HG03103 (cell line): ENCODE data around the gene CCDC170.

Source experiments
- ATAC-seq: cut with Tn5 transposase; IDR thresholded peaks from one replicate; pipeline ENCODE4 v1.9.1; 2021; ENCODE audit warnings: low read depth; ENCODE audit not compliant: unreplicated experiment

CCDC170 gene

DNA sequence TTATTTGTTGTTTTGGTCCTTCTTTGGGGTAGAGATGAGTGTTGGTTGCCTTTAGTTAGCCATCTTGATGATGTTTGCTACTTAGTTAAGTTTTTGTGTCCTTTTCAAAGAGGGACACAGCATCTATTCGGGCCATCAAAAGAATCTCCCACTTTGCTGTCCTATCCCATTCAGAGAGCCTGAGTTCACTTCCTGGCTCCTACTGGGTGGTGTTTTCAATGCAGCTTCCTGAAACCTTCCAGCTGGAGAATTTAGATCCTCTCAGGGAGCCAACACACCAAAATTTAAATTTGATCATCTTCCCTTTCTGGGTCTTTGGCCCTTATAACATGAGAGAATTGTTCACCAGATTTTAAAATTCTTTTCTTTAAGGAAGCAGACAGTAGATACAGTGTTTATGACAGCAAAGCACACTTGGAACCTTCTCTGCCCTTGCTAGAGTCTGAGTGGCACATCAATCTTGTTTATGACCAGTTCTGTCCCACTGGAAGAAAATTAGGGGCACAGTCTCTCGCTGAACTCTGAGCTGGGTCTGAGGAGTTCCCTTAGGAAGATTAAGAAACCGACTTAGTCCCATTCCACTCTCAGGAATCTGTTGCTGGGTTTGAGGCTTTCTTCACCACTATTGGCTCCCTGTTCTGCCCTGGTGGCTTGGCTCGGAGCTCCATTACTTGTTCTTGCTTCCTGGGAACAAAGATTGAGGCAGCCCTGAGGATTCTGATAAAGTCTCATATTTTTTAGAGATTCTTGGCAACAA, 115.5 kb downstream of the CCDC170 start:
- ATAC-seq, result no peak

DNA sequence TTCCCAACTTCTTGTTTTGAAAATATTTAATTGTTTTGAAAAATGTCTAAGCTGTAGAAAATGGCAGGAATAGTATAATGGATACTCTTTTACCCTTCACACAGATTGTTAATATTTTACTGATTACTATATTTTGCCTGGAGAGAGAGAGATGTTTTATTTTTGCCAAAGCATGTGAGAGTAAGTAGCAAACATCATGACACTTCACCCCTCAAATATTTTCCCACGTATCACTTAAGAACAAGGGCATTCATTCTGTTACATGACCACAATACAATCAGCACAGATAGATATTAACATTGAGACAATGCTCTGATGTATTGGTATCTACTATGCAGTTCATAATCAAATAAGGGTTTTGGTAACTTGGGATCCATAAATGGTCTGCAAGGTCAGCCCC, 116.5 kb downstream of the CCDC170 start:
- ATAC-seq, result no peak

DNA sequence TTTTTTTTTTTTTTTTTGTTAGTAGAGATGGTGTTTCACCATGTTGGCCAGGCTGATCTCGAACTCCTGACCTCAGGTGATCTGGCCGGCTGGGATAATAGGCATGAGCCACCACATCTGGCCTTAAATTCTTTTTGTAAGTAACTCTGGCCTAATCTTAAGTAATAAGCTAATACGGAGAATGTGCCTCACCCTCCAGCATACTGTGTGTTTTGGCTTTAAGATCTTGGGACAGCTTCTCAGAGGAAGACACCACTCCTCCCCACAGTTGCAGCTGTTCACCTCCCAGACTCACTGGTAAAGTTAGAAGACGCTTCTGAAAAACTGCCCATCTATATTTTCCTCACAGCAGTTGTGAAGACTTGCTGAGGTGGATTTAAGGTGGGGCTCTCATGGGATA, 120.8 kb downstream of the CCDC170 start:
- no peak for ATAC-seq

DNA sequence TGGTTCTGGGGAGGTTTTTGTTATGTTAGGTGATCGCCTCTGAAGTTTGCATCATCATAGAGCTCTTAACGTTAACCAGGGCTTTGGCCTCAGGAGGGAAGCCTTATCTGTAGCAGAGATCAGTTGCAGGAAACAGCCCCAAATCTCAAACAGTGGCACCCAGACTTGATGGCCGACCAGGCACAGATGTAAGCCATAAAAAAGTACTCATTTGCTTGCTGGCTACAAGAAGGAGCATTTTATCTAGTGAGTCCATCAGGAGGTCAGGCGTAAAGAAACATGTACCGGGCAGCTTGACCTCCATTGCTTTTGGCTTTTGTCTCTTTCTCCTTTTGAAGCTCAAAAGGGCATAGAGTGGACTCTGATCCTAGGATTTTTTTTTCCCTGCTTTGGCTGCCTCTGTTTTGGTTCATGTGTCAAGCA, 122.3 kb downstream of the CCDC170 start:
- no peak for ATAC-seq

DNA sequence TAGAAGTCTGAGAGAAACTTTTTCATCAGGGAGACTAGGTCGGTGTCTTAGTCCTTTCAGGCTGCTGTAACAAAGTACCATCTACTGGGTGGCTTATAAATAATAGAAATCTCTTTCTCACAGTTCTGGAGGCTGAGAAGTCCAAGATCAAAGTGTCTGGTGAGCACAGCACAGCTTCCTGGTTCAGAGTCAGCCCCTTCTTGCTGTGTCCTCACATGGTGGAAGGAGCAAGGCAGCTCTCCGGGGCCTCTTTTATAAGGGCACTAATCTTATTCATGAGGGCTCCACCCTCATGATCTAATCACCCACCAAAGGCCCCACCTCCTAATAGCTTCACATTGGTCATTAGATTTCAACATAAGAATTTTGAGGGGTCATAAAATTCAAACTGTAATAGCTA, 122.8 kb downstream of the CCDC170 start:
- no peak for ATAC-seq

DNA sequence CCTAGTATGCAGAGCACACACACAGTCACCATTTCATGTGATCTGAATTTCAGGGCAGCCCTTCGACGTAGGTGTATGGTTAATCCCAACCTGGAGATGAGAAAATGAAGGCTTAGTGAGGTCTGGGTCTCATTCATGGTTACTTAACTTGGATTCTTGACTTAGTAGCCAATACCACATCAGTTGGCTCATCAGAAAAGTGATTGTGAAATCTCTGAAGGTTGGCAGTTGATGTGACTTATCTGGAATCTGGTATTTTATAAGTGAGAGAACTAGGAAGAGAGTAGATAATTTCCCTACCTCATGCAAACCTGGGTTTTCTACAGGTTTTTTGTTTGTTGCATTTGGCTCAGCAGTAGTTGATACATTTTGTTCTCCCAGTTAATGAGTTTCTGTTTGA, 123.7 kb downstream of the CCDC170 start:
- no peak for ATAC-seq

DNA sequence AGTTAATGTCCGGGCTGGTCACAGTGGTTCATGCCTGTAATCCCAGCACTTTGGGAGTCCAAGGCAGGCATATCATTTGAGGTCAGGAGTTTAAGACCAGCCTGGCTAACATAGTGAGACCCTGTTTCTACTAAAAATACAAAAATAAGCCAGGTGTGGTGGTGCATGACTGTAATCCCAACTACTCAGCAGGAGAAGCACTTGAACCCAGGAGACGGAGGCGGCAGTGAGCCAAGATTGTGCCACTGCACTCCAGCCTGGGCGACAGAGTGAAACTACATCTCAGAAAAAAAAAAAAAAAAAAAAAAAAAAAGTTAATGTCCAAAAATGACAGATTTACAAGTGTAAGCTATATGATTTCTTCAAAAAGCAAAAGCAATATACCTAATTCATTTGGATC, 124.9 kb downstream of the CCDC170 start:
- no peak for ATAC-seq

DNA sequence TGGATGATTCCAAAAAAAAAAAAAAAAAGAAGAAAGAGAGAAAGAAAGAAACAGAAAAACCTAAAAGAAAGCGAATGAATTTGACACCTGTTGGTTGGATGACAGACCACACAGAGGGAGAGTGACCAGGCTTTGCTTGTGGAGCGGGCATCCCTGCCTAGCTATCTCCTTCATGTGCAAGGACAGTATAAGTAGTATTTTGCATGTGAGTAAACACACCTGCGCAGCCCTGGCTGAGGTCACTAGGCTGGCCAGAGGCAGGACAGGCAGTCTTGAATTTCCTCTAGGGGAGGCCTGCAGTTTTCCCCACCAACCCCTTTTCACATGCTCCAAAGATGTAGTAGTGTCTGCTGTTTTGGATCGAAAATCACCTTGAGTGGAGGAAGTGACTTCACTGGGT, 126.4 kb downstream of the CCDC170 start:
- no peak for ATAC-seq

DNA sequence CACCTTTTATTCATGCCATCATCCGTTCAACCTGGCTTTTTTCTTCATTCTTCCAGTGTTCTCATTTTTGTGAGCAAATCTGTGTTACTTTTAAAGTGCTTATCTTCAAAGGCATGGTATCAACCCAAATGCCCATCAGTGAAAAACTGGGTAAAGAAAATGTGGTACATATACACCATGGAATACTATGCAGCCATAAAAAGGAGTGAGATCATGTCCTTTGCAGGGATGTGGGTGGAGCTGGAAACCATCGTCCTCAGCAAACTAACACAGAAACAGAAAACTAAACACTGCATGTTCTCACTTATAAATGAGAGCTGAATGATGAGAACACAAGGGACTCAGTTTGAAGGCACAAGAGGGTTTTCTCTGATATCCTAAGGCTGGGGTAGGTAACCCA, 130.3 kb downstream of the CCDC170 start:
- ATAC-seq, result no peak

DNA sequence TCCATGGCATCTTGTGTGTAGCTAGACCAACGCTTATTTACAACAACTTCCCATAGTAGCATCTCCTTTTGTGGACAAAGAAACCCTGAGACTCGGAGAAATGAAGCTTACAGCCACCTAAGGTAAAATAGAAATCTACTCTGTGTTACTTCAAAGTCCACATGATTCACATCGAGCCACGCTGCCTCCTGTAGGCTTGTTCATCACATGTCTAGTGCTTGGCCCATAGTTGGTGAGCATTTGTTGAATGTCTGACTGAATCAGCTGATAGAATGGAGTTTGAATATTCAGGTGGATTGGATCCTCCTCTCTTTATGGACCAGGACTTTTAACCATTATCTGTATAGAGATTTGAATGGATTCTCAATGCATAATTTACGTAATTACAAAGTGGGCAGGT, 130.7 kb downstream of the CCDC170 start:
- no peak for ATAC-seq

DNA sequence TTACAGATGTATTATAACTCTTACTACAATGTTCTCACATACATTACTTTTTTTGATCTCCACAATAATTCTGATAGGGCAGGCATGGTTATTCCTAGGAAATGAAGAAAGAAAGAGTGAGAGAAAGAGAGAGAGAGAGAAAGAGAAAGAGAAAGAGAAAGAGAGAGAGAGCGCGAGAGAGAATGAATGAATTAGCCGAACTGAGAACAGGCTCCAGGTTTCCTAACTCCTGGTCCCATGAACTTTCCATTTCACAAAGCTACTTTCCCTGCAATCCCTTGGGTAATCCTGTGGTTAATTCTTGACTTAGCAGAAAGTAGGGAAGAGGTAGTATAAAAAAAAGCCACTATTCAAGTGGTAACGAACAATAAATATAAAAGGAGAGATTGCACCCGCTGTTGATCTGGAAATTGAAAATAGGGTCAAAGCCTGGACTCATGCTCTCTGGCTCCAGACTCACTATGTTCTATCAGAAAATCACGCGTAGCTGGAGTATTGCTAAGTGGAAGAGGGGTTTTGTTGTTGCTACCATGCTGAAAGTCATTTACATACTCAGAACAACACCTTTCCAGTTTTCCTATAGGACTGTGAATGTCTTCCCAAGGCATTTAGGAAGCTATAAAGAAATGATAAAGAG, 131.2 kb downstream of the CCDC170 start:
- no peak for ATAC-seq

DNA sequence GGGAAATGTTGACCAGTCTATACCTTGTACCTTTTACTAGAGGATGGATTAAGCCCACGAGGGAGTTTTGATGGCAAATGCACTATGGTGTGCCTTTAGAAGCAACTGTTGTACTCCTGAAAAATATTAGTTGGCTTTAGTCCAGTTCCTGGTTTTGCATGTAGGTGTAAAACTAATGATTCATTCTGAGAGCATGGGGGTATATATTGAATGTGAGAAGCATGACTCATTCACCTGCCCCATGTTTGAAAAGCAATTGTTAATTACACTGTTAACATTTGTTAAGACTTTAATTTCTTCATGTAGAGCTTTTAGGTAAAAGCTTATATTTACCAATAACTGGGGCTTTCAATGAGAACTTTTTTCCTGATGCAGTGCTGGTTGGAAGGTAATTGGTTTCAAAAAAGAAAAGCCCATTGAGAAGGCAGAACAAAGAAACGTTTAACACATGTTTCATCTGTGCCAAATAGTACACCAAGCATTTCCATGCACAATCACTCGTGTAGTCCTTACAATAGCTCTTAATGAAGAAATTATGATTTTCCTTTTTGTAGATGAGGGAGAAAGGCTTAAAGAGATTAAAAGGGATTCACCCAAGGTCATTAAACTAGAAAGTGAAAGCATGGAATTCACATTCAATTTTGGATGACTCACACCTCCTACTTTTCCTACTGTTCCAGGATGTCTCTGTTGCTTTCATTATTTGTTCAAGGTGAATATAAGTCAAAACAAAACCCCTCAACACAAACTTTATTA, 134.1 kb downstream of the CCDC170 start:
- ATAC-seq, result peak; percentile 57

DNA sequence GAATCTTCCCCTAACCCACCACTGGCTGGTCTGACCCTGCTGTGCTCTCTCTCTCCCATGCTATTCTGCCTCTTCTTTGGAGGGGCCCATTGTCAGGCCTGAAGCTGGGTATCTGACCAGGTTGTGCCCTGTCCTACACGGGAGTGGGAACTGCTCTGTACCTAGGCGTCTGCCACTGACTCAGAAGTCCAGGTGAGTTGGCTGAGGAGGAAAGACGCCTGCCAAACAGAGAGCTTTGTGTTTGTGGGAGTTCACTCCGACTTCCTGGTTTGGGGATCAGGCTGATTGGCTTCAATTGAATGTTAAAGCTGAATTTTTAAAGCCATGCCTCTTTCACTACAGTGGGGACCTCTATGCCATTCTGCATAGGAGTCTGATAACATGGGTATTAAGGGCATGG, 136.0 kb downstream of the CCDC170 start:
- no peak for ATAC-seq

DNA sequence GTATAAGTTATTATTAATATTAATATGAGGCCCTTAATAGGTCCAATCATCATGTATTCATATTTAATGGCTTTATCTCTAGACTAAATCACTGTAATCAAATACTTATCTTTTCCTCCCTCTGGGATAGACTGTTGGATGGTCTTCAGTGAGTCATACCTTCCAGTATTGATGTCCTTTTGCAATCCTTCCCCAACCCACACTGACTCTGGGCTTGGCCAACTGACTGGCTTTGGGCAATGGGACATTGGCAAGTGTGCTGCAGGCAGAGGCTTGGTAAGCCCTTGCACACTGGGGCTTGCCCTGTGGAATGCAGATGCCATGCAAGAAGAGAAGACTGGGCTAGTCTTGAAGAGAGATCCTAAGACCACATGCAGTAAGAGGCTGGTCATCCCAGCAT, 136.6 kb downstream of the CCDC170 start:
- ATAC-seq, result no peak

DNA sequence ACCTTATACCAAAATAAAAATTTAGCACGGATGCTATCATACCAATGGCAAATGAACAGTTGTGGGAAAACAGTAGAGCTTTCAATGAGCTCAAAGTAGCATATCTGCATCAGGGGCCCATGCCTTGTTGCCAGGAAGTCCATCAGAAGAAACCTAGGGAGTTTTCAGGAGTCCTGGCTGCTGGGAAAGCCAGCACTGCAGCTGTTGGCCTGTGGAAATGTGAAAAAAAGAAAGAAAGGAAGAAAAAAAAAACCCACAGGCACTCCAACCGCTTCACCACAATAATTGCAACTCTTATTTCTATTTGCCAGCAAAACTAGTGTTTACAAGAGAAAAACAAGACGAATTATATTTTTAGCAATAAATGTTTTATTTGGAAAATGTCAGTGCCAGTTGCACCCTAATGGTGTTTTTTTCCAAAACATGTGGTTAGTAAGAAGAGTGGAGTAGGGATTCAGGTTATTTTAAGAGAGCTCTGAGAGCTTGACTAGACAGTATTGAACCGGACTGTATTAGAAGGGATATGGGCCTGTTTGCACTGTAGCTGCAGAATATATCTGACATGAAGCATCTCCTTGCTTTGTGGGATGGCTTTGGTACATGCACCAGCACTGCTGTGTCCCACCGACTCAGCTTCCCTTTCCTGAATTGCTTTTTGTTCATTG, 137.3 kb downstream of the CCDC170 start:
- no peak for ATAC-seq

DNA sequence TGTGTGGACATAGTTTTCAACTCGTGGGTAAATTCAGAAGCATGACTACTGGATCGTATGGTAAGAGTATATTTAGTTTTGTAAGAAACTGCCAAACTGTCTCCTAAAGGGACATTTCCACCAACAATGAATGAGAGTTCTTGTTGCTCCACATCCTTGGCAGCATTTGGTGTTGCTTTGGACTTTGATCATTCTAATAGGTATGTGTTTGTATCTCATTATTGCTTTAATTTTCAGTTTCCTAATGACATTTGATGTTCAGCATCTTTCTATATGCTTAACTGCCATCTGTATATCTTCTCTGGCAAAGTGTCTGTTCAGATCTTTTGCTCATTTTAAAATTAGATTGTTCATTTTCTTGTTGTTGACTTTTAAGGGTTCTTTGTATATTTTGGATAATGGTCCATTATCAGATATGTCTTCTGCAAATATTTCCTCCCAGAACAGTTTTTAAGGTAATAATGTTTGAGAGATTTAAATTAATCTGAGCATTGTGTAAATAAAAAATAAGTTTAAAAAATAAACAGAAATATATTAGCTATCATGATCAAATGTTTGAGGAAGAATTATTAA, 138.7 kb downstream of the CCDC170 start:
- no peak for ATAC-seq

DNA sequence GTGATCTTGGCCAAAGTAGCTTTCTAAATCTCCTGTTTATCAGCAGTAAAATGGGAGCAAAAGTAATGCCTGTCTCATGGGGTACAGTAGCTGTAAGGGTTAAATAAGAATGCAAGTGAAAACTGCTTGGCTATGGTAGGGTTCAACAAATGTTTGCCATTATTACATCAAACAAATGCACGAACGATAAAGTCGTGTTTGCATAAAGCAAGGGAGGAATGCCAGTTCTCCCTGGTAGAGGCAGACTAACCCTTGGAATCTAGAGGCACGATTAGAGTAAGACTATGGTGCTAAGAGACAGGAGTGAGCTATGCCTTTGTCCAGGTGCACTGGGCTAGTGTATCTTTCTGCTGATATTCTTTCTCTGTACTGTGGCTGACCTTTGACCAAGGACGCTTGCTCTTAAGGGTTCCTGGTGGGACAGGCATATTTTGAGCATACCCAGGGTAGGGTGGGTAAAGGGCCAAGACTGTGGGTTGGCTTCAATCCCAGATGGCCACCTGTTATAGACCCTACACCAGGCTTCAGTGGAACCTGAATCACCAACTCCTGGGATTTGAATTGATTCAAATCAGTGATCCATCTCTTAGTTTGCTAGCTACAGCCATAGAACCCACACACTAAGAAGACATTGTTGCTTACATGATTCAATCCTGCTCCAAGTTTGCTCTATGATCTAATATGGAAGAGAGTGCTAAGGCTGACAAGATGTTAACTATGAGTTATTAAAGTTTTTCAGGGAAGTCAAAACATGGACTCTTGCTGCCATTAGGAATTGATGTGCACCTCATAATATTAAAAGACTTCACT, 139.9 kb downstream of the CCDC170 start:
- ATAC-seq, result no peak

DNA sequence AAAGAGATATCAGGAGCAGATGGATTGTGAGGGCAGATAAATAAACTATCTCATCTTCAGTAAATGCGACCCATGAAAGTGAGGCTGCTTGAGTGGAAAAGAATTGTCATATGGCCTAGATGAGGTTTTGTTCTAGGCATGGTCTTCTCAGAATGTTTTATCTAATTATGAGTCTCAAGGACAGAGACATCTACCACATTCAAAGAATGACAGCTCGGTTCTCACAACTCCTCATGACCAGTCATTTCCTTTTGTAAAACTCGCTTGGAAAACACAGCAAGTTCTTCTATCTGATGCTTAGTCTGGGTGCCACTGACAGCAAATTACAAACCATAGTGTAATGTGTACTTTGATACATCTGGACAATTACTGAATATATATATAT, 140.5 kb downstream of the CCDC170 start:
- ATAC-seq, result no peak

DNA sequence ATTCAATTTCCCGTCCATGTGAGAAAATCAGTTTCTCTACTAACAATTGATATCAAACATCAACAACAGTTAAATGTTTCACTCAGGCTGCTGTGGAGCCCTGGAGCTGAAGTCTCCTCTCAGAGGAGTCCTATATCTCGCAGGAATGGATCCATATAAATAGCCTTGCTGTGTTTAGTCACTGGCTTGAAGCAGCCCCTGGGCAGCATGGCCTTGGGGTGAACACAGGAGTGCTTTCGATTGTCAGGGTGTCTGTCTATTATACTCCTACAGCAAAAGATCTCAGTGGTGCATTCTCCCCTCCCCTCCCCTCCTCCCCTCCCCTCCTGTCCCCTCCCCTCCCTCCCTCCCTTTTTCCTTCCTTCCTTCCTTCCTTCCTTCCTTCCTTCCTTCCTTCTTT, 141.9 kb downstream of the CCDC170 start:
- no peak for ATAC-seq

DNA sequence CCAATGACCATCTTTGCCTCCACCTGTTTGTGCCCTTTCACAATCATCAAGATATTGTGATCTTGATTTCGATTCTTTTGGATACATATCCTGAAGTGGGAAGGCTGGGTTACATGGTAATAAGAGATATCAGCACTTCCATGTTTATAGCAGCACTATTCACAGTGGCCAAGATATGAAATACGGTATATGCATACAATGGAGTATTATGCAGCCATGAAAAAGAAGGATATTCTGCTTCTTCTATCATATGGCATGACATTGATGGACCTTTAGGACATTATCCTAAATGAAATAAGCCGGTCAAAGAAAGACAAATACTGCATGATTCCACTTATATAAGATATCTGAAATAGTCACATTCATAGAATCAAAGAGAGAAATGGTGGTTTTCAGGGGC, 144.0 kb downstream of the CCDC170 start:
- no peak for ATAC-seq
